Coronary artery (tissue), 2 donors: ENCODE data around the gene VAMP3.
A peak's percentile ranks its signal among the peaks of the same experiment; 100 is the strongest.
"Not testable (repeated sequence)": the region's sequence is repeated elsewhere in the genome, so short reads cannot be mapped to it uniquely, and the experiment has no call there.

Experiments used
- DNase-seq: peaks from one replicate; pipeline ENCODE4 v3.0.0-alpha.2; 2017; ENCODE audit warnings: low spot score
- H3K27ac ChIP-seq, 2 donors: fragments of 200-600 bp; sonication (generic); one replicate each; pipeline ENCODE4 v1.5.1; 2016 to 2019
- H3K4me3 ChIP-seq: fragments of 200-600 bp; sonication (generic); 2 replicates; pipeline ENCODE4 v1.5.1; 2016; ENCODE audit warnings: mild to moderate bottlenecking, moderate library complexity
- TF ChIP-seq, protein P1 (sequence below): fragments of 200-600 bp; sonication (generic); IDR thresholded peaks from one replicate; pipeline ENCODE4 v1.5.1; 2019; ENCODE audit warnings: antibody characterized with exemption

VAMP3 gene

DNA sequence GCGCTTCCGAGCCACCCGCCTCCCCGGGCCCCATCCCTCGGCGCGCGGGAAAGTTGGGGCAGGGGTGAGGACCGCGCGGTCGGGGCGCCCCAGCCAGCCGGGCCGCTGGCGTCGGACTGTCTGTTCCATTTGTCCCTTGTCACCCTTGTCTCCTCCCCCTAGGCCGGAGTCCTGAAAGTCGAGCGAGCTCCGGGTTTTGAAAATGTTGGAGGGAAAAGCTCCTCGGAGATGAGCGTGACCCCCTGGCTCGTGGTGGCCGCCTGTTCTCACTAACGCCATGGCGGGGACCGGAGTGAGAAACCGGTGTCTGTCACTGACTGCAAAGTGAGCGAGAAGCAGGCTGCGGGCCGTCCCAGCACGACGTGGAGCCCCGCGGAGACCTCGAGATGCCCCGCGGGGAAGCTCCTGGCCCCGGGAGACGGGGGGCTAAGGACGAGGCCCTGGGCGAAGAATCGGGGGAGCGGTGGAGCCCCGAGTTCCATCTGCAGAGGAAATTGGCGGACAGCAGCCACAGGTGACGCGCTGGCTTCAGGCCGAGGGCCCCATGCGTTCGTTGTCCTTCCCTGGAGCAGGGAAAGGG lies 13.5 kb downstream of the VAMP3 start:
- Histone ChIP-seq H3K4me3 (peak overlapping the region; percentile 89), H3K27ac (peak overlapping the region; percentile 97)
- TF ChIP-seq, protein P1, sequence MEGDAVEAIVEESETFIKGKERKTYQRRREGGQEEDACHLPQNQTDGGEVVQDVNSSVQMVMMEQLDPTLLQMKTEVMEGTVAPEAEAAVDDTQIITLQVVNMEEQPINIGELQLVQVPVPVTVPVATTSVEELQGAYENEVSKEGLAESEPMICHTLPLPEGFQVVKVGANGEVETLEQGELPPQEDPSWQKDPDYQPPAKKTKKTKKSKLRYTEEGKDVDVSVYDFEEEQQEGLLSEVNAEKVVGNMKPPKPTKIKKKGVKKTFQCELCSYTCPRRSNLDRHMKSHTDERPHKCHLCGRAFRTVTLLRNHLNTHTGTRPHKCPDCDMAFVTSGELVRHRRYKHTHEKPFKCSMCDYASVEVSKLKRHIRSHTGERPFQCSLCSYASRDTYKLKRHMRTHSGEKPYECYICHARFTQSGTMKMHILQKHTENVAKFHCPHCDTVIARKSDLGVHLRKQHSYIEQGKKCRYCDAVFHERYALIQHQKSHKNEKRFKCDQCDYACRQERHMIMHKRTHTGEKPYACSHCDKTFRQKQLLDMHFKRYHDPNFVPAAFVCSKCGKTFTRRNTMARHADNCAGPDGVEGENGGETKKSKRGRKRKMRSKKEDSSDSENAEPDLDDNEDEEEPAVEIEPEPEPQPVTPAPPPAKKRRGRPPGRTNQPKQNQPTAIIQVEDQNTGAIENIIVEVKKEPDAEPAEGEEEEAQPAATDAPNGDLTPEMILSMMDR, result no peak
- DNase-seq, result peak; percentile 78

DNA sequence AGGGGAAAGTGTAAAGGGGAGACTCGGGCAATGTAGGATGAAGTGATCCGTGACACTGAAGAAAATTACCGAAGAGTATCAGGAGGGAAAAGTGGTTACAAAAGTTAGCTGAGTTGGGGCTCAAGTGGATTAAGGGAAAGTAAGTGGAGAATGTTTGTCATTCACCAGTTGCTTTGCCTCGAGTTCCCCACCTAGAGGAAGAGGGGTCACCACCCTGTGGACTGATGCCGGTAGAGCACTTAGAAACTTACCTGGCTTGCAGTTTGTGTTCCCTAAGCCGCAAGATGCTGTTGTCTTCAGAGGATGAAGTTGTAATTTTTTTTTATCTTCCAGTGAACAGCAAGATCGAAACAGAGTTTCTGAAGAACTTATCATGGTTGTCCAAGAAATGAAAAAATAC lies 14.0 kb downstream of the VAMP3 start:
- TF ChIP-seq, protein P1, result no peak
- Histone ChIP-seq H3K4me3 (peak overlapping the region; percentile 89), H3K27ac (peak overlapping the region; percentile 97)
- DNase-seq, result no peak

GRCh38 chr1:7786795-7787194 lies 15.7 kb downstream of the VAMP3 start:
- TF ChIP-seq, protein P1, result no peak
- Histone ChIP-seq H3K27ac (no peak overlapping the region), H3K4me3 (no peak overlapping the region)
- DNase-seq, result no peak

- TF ChIP-seq, protein P1, result no peak
- no peak for DNase-seq
- H3K27ac ChIP-seq, result no peak overlapping the region
- H3K4me3 ChIP-seq, result no peak overlapping the region
These were observed 18.7 kb downstream of the VAMP3 start for GRCh38 chr1:7789828-7790227.

DNA sequence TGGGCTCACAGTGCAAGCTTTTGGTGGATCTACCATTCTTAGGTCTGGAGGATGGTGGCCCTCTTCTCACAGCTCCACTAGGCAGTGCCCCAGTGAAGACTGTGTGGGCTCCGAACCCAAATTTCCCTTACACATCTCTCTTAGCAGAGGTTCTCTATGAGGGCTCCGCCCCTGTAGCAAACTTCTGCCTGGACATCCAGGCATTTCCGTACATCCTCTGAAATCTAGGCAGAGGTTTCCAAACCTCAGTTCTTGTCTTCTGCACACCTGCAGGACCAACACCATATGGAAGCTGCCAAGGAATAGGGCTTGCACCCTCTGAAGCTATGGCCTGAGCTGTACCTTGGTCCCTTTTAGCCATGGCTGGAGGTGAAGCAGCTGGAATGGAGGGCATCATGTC lies 19.9 kb downstream of the VAMP3 start:
- not testable (repeated sequence) for H3K27ac ChIP-seq, H3K4me3 ChIP-seq, DNase-seq

DNA sequence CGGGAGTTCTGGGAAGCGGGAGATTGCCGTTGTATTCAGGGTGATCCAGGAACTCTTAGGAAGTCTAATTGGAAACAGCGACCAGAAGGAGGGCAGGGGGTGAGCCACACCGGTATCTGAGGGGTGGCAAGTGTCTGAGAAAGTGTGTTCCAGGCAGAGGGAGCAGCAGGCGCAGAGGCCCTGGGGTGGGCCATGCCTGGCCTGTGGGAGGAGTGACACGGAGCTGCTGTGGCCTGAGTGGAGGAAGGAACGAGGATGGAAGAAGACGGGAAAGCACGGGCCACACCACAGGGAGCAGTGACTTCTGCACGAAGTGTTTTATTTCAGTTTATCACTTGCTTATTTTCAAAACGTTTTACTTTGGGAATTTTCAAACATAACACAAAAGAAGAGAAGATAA lies 24.3 kb downstream of the VAMP3 start:
- Histone ChIP-seq H3K4me3 (no peak overlapping the region), H3K27ac (no peak overlapping the region)
- DNase-seq, result no peak
- TF ChIP-seq, protein P1, result no peak

GRCh38 chr1:7805460-7805859 lies 34.4 kb downstream of the VAMP3 start:
- TF ChIP-seq, protein P1, result no peak
- no peak overlapping the region for H3K27ac ChIP-seq
- H3K4me3 ChIP-seq, result no peak overlapping the region
- no peak for DNase-seq
